GM12878 (cell line): Measurements from ENCODE around the gene SERBP1. TPM values are rescaled to one million over a fixed set of nuclear protein-coding genes. Genes with fewer than 3 reads are reported as not detected.

Experiments used
- ATAC-seq: fragments of 200-7000 bp; cut with Tn5 transposase; 3 replicates; pipeline ENCODE4 v1.9.1; 2020; ENCODE audit warnings: mild to moderate bottlenecking, moderate library complexity
- BruUV-seq: library from RNA; stranded (reverse); fragments of 400-500 nt; replicated peaks from 2 replicates; lab custom pipeline; 2021; lab: Mats Ljungman, UMichigan
- CTCF ChIA-PET: fragments of 300-600 bp; sonication (Branson Sonifier 250); formaldehyde crosslinking; extraction: SDS; loops from one replicate; lab custom pipeline; 2021; ENCODE audit warnings: inconsistent platforms; lab: Yijun Ruan, JAX
- POLR2A ChIA-PET: fragments of 350-600 bp; formaldehyde crosslinking; extraction: SDS; loops from one replicate; lab custom pipeline; 2021; ENCODE audit warnings: inconsistent platforms; lab: Charles Lee
- RAD21 ChIA-PET: fragments of 300-600 bp; sonication (Branson Sonifier 250); formaldehyde crosslinking; loops from one replicate; lab custom pipeline; 2023; ENCODE audit warnings: antibody characterized with exemption; ENCODE audit not compliant: unreplicated experiment; lab: Charles Lee
- SMC1A ChIA-PET: fragments of 300-600 bp; sonication (Branson Sonifier 250); formaldehyde crosslinking; loops from one replicate; lab custom pipeline; 2023; ENCODE audit not compliant: unreplicated experiment, uncharacterized antibody; lab: Charles Lee
- DNase-seq: peaks from one replicate; pipeline ENCODE4 v3.0.0-alpha.2; 2011; ENCODE audit warnings: low read depth, low spot score
- FAIRE-seq: peaks from 3 replicates; lab custom pipeline; 2011; peaks lifted over from hg19 to GRCh38; lab: Jason Lieb, UNC
- H2AFZ ChIP-seq: 2 replicates; pipeline ENCODE4 v1.6.0; 2011; ENCODE audit warnings: low read depth, low read length, control low read depth; ENCODE audit not compliant: control insufficient read depth
- H3K27ac ChIP-seq: 2 replicates; pipeline ENCODE4 v1.5.1; 2011; ENCODE audit warnings: control low read depth; ENCODE audit not compliant: control insufficient read depth, insufficient read depth
- H3K27me3 ChIP-seq, 2 experiments: replicated peaks in 1 of 2; 2 replicates each; pipeline versions ENCODE4 v1.6.0 to v1.6.1; 2011; ENCODE audit warnings: low read length in 1 of 2; ENCODE audit not compliant: control insufficient read depth in 2 of 2, insufficient read depth in 2 of 2
- H3K36me3 ChIP-seq, 2 experiments: 2 replicates each; pipeline ENCODE4 v1.5.1; 2011; ENCODE audit warnings: low read length in 1 of 2; ENCODE audit not compliant: control insufficient read depth in 2 of 2, insufficient read depth in 2 of 2
- H3K4me1 ChIP-seq: 2 replicates; pipeline ENCODE4 v1.6.1; 2011; ENCODE audit warnings: mild to moderate bottlenecking, low read length, moderate library complexity, mixed read lengths; ENCODE audit not compliant: control insufficient read depth, insufficient read depth
- H3K4me2 ChIP-seq: 2 replicates; pipeline ENCODE4 v1.6.0; 2011; ENCODE audit warnings: control low read depth; ENCODE audit not compliant: control insufficient read depth, insufficient read depth
- H3K4me3 ChIP-seq: fragments of 200-600 bp; sonication (generic); 2 replicates; pipeline ENCODE4 v1.5.1; 2016
- H3K79me2 ChIP-seq: 2 replicates; pipeline ENCODE4 v1.6.0; 2011; ENCODE audit warnings: low read length; ENCODE audit not compliant: control insufficient read depth, insufficient read depth
- H3K9ac ChIP-seq: 2 replicates; pipeline ENCODE4 v1.8.0; 2011; ENCODE audit warnings: low read length, control low read depth, mixed read lengths; ENCODE audit not compliant: control insufficient read depth, insufficient read depth
- H3K9me3 ChIP-seq: replicated peaks from 3 replicates; pipeline ENCODE4 v1.5.1; 2011; ENCODE audit warnings: mild to moderate bottlenecking, low read length; ENCODE audit not compliant: control insufficient read depth, insufficient read depth
- H4K20me1 ChIP-seq: 2 replicates; pipeline ENCODE4 v1.6.0; 2011; ENCODE audit not compliant: control insufficient read depth, insufficient read depth
- BMI1 ChIP-seq: fragments of 450-650 bp; IDR thresholded peaks from 2 replicates; pipeline ENCODE4 v1.6.1; 2016; ENCODE audit warnings: mild to moderate bottlenecking, moderate library complexity, borderline replicate concordance
- CHD2 ChIP-seq: IDR thresholded peaks from 2 replicates; pipeline ENCODE4 v1.6.1; 2011; ENCODE audit warnings: low read depth, low read length, improper control_type of control experiment, borderline replicate concordance
- IRF4 ChIP-seq: IDR thresholded peaks from 2 replicates; pipeline ENCODE4 v1.6.1; 2011; ENCODE audit warnings: low read depth, low read length
- MEF2B ChIP-seq: fragments of 450-650 bp; IDR thresholded peaks from 2 replicates; pipeline ENCODE4 v1.6.1; 2018; ENCODE audit warnings: mild to moderate bottlenecking, moderate library complexity; ENCODE audit not compliant: partially characterized antibody, poor library complexity, severe bottlenecking
- NBN ChIP-seq: fragments of 450-650 bp; IDR thresholded peaks from 2 replicates; pipeline ENCODE4 v1.6.1; 2016
- RELB ChIP-seq: fragments of 450-650 bp; IDR thresholded peaks from 2 replicates; pipeline ENCODE4 v1.6.1; 2017; ENCODE audit warnings: low read depth, mild to moderate bottlenecking, moderate library complexity
- SPI1 ChIP-seq: IDR thresholded peaks from 2 replicates; pipeline ENCODE4 v1.6.1; 2011; ENCODE audit warnings: low read depth, mild to moderate bottlenecking, low read length, moderate library complexity, borderline replicate concordance; ENCODE audit not compliant: insufficient read depth
- USF2 ChIP-seq: IDR thresholded peaks from 2 replicates; pipeline ENCODE4 v1.6.1; 2011; ENCODE audit warnings: low read depth, low read length, improper control_type of control experiment, borderline replicate concordance
- ZBTB4 ChIP-seq: fragments of 450-650 bp; formaldehyde crosslinking; IDR thresholded peaks from 2 replicates; pipeline ENCODE4 v1.4.0; 2022; ENCODE audit warnings: mild to moderate bottlenecking, moderate library complexity
- WGBS: methylation state at CpG from one replicate; pipeline ENCODE4 v1.1.6; 2016; ENCODE audit warnings: low lambda C conversion rate; ENCODE audit not compliant: insufficient replicate concordance, insufficient coverage; ENCODE audit errors: missing lambda C conversion rate; 5-methylcytosine and 5-hydroxymethylcytosine counted together
- in situ Hi-C: fragments of 300-500 bp; cut with MboI; formaldehyde crosslinking; loops from 9 replicates; pipeline ENCODE4 v1.14.3; 2018; ENCODE audit warnings: mixed read lengths
- intact Hi-C: fragments of 100-400 bp; cut with micrococcal nuclease; formaldehyde crosslinking; loops from one replicate; pipeline ENCODE4 v1.14.2; 2022; ENCODE audit not compliant: unreplicated experiment
- polyA plus RNA-seq, 11 experiments: library from polyadenylated mRNA; depleted of rRNA in 4 of 11; unstranded in 6 of 11; stranded (reverse) in 5 of 11; fragments of >200 nt; fragmentation: Nextera tagmentation in 4 of 11; fragmentation: Illumina TruSeq in 1 of 11; extraction: Ambion mirVana in 4 of 11; extraction: Trizol in 1 of 11; gene quantifications; 1 replicate in 1 of 11; 2 replicates in 10 of 11; pipeline versions ENCODE4 v1.2.1 to v1.2.3, GENCODE V29; 2011 to 2016; ENCODE audit warnings: inconsistent platforms in 2 of 11, missing spikeins in 2 of 11, low read depth in 1 of 11
- total RNA-seq, 4 experiments: library from RNA; depleted of rRNA in 3 of 4; stranded (reverse); fragments of >200 nt in 3 of 4; fragmentation: Illumina TruSeq in 1 of 4; extraction: Trizol in 1 of 4; gene quantifications; 2 replicates each; pipeline versions ENCODE4 v1.2.1 to v1.2.3, GENCODE V29; 2013 to 2021

The SERBP1 gene
- total and polyA plus RNA-seq, 10 of the 15 experiments (the other 5 are each of a cell fraction or from before 2014, with no cell fraction given) = 76.7 to 509 (median 384) TPM

GRCh38 chr1:67390041-67390887 lies 39.9 kb downstream of the SERBP1 start:
- intact Hi-C loops = no loop called here
- no peaks in the 10 kb centered on the region for H3K27me3 ChIP-seq
- no peak for FAIRE-seq
- no peak overlapping the region for H2AFZ ChIP-seq
- POLR2A ChIA-PET = interaction anchor here (0.6 kb wide), 1 partner anchor 1609 kb away, joined by 7 read pairs; no protein-coding TSS in a partner anchor
- in situ Hi-C loops = no loop called here
- no TSS peak for BruUV-seq
- no peak overlapping the region for H3K9ac ChIP-seq
- H3K27ac ChIP-seq = no peak overlapping the region
- H3K4me2 ChIP-seq = no peak overlapping the region
- H3K4me1 ChIP-seq = no peaks in the 10 kb centered on the region
- H3K9me3 ChIP-seq = peaks cover 2% of the 10 kb centered on the region; the same call in 1 of the 3 replicates
- no peaks in the 10 kb centered on the region for H3K79me2 ChIP-seq
- no peak for DNase-seq
- RAD21 ChIA-PET = interaction anchor here (0.6 to 0.7 kb wide), 2 partner anchors 9 to 111 kb away, joined by 3 to 4 read pairs; no protein-coding TSS in a partner anchor
- CTCF ChIA-PET = no interaction called here
- H4K20me1 ChIP-seq = no peaks in the 10 kb centered on the region
- SMC1A ChIA-PET = no interaction called here
- H3K36me3 ChIP-seq = no peaks in the 10 kb centered on the region
- no peak for TF ChIP-seq RELB
- no peak for TF ChIP-seq ZBTB4
- TF ChIP-seq USF2 = no peak
- no peak for TF ChIP-seq NBN
- TF ChIP-seq IRF4 = no peak
- TF ChIP-seq CHD2 = no peak
- TF ChIP-seq SPI1 = no peak
- no peak for TF ChIP-seq BMI1
- no peak for TF ChIP-seq MEF2B
- WGBS = 100% methylated on average over 3 of the region's 3 CpGs
- no peak overlapping the region for H3K4me3 ChIP-seq
- no peak for ATAC-seq
